ENCODE data around the gene CPOX.

Gene CPOX

DNA sequence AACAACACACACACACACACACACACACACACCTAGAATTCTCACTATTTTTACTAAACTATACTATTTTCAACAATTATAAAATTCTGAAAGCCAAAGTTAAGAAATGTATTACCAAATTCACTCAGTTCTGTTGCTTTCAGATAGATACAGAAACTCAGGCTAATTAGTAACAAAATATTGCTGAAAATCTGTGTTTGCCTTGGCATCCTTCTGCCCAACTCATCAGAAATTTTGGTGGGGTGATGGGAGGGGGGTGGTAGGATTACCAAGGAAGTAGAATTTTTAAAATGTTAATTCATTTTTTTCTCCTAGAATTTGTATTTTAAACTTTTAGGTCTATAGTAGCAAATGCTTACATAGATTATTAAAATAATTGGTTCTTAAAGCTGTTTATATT, 2.7 kb upstream of the CPOX start:
- no peak for DNase-seq (ENCODE audit: low read depth)

DNA sequence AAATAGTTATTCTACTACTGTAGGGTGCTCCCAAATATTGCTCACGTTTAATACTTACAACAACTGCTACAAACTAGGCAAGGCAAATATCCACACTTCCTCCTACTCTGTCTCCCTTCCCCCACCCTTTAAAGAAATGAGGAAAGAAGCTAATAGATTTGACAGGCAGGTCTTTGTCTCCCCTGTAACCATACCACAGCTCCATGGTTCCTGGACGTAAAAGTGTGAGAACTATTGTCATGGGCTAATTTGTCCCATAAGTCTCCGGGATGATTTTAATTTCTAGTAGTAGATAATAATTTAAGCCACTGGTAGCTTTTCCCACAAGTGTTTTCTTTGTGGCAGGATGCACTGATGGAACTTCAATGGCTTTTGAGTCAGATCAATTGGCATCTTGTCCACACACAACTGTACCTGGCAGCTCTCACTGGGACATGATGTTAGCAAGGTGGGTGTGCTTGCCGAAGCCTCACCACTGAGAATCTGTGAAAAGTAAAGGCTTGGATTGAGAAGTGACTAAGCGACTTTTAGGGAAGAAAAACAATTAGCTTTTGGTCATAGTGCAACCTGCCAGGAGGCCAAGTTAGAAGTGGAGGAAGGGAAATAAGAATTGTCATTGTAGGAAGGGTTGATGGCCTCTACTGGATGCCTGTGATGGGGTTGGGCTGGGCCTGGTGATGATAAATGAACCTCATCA, 1.4 kb upstream of the CPOX start:
- no peak for DNase-seq (ENCODE audit: low read depth)

DNA sequence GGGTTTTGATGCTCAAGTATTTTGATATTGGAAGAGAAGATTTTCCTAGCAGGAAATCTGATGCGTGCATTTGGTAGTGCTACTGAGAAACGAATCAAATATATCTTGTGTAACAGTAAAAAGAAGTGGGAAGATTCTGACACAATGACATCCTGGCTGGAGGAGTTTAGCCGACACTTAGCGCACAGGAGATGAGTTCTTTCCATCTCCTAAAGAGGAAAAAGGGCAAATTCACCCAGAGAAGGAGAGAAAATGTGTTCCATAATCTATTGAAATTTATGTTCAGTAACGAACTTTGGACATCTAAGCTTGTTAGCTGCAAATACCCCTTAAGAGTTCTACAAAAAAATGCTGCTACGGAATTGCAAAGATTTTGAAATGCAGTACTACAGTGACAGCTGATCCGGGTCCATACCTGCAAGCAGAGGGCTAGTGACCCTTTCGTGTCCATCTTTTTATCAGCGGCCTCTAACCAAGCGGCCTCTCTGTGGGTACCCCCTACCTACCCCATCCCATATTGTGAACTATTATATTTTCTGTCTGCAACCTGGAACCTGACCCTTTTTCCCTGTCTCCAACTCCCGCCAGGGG, 971 bp downstream of the CPOX start:
- DNase-seq (ENCODE audit: low read depth) = no peak

DNA sequence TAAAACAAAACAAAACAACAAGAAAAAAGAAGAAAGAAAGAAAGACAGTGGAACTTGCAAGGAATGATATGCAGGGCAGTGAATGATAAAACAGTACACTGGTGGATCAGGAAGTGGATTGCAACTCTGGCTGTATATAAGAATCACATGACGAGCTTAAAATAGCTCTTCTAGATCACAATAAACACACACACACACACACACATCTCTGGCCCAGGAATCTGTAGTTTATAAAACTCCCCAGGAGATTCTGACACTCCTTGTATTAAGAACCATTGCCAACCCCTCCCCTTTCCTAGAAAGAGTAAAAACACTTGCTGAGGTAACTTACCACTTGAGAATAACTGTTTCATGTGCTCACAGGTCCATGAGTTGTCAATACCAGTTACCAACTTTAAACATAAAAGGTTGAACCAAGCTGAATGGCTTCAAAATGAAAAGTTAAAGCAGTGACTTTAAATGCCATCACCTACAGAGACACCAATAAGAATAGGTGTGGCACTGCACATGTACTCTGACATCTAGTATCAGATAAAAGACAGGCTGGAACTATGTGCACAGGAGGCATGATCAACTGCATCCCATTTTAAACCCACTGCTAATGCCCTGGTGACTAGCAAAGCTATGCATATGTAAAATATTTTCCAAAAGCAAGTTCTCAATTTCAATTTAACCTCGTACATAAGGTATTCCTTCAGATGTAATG, 3.9 kb downstream of the CPOX start:
- DNase-seq (ENCODE audit: low read depth) = no peak

DNA sequence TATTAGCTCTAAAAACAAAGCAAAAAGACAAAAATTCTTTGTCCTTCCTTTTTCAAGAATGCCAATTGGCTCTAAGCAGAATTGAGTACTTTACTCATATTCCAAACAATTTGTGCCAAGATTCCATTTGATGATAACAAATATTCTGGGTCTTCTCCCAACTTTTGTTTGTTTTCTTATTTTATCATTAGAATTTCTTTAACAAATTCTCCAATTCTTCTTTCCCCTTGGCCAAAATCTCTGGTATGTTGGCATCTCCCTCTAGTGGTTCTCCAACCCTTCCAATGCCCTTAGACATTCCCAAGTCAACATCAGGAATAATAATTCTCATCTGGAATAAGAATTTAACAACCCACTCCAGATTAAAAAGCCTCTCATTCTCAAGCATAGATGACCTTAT, 5.3 kb downstream of the CPOX start:
- DNase-seq (ENCODE audit: low read depth) = no peak

DNA sequence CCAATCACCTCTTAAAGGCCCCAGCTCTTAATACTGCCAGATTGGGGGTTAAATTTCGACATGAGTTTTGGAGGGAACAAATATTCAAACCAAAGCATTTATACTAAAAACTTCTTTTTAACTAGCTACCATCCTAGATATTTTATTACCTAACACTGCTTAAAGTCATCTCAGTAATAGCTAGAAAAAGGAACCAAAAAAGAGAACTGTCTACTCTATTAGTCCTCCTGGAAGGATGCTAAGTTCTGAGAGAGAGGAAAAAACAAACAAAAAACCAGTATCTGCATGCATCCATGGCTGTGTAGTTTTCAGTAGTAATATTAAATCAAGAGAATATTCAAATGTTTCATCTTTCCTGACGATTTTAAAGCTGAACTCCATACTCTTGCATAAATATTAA, 5.8 kb downstream of the CPOX start:
- DNase-seq (ENCODE audit: low read depth) = no peak

DNA sequence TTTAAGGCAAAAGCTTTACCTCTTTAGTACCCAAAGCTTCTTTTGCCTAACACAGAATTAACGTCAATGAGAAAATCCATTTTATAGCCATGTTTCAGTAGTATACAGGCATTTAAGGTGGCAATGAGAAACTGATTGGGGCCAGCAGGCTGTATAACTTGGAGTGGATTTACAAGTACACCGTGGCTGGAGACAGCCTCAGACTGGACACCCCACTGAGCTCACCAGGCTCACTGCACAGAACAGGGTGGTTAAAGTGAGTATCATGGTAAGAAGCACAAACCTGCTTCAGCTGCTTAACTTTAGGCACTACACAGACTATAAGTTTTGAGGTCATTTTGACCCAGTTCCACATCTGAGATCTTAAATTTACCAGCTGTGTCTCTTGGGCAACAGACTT, 8.9 kb downstream of the CPOX start:
- DNase-seq (ENCODE audit: low read depth) = no peak

GRCh38 chr3:98583766-98584165, 9.6 kb downstream of the CPOX start:
- no peak for DNase-seq (ENCODE audit: low read depth)

- no peak for DNase-seq (ENCODE audit: low read depth)
These were observed 11.4 kb downstream of the CPOX start for GRCh38 chr3:98582042-98582441.

DNA sequence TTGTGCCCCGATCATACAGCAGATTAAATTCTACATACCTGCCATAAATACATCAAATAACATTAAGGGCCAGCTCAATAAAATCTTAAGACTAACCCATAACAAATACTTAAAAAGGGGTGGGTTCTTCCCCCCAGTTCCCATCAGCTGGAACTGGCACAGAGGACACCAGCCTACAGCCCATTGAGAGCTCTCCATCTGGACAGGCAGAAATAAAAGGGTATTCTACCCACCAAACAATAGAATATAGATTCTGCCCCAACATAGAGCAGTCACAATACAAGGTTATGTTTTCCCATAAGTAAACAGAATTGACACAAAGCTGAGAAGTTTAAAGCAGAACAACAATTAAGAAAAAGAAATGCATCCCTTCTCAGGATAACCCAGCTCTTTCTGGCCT, 11.9 kb downstream of the CPOX start:
- DNase-seq (ENCODE audit: low read depth) = no peak

DNA sequence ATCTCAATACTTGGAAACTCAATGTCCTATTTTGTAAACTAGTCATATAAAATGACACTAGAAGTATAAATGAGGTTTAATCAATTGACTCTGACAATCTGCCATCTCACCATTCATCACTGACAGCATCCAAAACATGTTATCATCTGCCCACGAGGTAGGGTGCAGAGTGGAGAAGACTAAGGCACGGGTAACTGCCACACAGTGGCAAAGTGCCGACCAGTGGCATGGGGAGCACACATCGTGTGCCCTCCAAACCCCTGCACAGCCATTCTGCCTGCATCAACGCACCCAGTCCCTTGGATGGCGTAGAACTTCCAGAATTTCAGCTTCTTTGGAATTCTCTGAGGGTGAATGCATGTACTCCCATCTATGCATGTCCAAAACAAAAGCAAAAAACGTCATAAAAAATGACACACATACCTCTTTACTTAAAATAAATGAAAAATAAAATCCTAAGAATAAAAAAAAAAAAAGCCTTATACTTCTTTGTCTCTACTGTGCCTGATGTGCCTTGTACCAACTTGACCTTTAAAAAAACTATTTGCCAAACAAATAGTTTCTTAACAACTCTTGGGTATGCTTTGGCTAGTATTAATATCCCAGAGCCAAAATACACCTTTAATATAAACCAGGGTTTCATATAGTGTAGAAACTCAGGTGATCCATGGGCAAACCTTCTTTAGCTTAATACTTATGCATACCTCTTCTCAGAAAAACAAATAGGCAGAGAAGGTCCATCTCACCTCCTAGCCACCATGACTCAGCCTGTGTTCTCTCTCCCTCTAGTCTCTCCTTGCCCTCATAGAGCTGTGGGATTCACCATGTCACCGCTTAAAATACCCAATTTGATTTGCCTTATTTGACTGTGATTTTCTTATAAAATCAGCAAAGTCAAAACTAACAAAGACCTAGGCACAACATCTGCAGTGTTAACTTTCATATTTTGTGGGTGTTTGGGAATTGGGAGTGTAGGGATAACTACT, 12.7 kb downstream of the CPOX start:
- DNase-seq (ENCODE audit: low read depth) = no peak

DNA sequence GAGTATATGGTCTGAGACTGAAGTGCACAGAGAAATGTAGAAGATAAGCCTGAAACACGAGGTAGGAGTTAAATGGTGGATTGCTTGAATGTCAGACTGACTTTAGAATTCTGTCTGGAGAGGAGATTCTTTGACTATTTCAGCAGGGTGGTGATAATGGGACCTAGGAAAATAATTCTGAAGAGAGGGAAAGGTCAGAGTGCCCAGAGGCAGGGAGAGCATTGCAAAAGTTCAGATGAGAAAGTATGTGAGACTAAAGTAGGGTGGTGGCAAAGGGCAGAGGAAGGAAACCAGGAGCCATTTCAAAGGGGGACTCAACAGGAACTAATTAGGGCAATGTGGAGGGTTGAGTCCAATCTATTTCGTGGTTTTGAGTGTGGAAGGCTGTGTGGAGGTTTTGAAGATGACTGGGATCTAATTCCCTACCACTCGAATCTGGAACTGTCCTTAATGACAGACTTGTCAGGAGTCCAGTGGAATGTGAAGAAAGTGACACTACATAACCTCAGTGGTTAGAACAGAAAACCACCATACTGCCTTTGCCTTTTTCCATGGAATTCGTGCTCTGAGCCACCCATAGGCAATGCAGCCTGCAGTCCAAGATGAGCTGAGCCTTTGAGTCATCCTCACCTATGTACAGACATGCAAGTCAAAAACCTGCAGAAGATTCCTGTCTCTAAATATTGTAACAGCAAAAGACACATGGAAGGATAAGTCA, 16.1 kb downstream of the CPOX start:
- DNase-seq (ENCODE audit: low read depth) = peak; percentile 19

GRCh38 chr3:98574132-98574531, 19.3 kb downstream of the CPOX start:
- no peak for DNase-seq (ENCODE audit: low read depth)

GRCh38 chr3:98573181-98573728, 20.2 kb downstream of the CPOX start:
- DNase-seq (ENCODE audit: low read depth) = no peak

DNA sequence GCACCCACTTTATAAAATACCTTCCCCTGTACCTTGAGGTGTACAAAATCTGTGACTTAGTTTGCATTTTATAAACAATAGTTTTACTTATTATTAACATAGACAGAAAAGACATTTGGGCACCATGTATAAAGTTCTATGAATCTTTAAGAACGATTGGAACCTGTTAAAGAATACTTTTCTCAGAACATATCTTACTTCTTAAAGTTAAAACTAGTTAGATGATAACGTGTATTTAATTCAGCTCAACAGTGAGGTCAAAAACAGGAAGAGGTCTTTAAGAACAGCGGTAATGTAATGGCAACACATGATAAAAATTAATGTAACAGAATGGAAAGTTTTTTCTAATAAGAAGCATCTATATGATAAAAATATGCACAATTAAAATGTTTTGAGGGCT, 25.0 kb downstream of the CPOX start:
- no peak for DNase-seq (ENCODE audit: low read depth)

GRCh38 chr3:98567666-98568270, 25.6 kb downstream of the CPOX start:
- no peak for DNase-seq (ENCODE audit: low read depth)

DNA sequence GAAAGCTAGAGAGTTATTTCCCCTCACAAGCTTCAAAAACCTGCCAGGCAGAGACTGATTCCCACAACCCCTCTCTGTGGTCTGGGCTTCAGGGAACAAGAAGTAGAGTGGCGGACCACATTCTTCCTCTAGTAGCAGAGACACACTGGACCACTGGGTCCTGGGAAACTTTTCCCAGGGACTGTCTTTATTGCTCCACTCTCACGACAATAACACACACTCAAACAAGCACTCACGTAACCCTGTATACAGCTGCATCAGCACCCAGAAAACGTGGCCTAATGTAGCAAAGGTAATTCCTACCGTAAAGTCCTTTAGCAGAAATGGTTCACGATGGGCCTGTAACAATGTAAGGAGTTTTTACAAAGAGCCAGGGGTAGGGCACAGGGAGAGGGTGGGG, 27.6 kb downstream of the CPOX start:
- no peak for DNase-seq (ENCODE audit: low read depth)

GRCh38 chr3:98565237-98565643, 28.2 kb downstream of the CPOX start:
- DNase-seq (ENCODE audit: low read depth) = no peak

DNA sequence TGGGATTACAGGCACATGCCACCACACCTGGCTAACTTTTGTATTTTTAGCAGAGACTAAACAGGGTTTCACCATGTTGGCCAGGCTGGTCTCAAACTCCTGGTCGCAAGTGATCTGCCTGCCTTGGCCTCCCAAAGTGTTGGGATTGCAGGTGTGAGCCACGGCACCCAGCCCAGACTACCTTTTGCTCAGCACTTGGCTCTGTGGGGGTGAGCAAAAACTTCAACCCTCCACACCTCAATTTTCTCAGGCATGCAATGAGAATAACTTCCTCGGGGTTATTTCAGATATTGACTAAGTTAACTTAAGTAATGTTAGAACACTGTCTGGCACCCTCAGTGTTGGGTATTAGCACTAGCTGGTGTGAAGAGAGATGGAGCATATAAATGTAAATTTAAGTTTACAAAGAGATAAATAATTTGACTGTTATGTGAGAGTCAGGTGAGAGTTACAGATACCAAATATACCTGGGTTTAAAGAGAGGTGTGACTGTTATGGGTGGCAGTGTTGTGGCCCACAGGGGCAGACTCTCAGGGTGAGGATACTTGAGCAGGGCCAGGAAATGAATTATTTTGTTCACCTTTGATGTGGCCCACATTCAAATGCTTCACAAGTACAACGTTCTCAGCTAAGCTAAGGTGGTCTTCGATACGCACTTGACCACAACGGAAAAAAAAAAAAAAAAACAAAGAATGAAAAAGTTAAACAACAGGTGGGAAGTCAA, 29.0 kb downstream of the CPOX start:
- no peak for DNase-seq (ENCODE audit: low read depth)

DNA sequence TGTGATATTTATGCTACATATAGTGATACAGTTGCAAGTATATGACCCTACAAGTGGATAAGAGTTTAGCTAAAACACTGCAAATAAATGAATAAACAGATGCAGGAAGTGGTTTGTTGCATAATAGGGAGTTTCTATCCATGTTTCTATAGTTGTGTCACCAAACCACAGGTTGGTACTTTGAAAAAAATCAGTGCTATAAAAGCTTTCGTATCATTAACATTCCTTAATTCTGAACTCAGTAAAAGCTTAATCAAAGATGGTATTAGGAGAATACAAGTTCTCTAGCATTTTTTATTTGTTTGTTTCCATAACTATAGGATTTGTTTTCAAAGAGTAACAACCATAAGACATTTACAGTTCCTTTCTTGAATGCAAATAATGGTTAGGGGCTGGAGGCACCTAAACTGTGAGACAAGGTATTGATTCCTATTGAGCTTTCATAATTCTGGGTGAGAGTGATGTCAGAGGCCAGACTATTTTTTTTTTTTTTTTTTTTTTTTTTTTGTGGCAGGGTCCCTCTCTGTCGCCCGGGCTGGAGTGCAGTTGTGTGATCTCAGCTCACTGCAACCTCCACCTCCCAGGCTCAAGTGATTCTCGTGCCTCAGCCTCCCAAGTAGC, 29.6 kb downstream of the CPOX start:
- peak; percentile 42 for DNase-seq (ENCODE audit: low read depth)
